ENCODE results near the gene HTT. TPM values are rescaled to one million over a fixed set of nuclear protein-coding genes. Genes with fewer than 3 reads are reported as not detected.

HTT gene
- total and polyA plus RNA-seq, 2 of the 8 experiments (the other 6 are each of a cell fraction or from before 2014, with no cell fraction given): 24.0 to 71.0 TPM

DNA sequence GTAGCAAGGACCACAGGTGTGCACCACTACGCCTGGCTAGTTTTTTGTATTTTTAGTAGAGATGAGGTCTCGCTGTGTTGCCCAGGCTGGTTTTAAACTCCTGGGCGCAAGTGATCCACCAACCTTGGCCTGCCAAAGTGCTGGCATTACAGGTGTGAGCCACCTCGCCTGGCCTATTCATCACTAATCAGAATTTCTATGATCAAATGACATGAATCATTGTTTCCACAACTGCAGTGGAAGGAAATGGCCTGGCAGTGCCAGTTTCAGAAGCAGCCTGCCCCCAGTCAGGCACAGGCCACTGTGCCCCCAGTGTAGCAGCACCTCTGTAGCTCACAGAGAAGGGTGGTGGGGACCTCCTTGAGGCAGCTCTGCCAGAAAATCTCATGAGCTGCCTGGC lies 108.5 kb downstream of the HTT start:
- peaks cover 2% of the 10 kb centered on the region; the same call in 1 of the 2 replicates for H3K79me1 ChIP-seq (ENCODE audit: low read depth, low read length)
- H3K23me2 ChIP-seq (ENCODE audit: low read depth, low read length): no peaks in the 10 kb centered on the region; the same call in none of the 2 replicates
- CTCF ChIA-PET (ENCODE audit: partially characterized antibody): interaction anchor here (0.6 kb wide), 1 partner anchor 151 kb away, joined by 3 read pairs; no protein-coding TSS in a partner anchor
- H2BK12ac ChIP-seq (ENCODE audit: low read depth, low read length): no peak overlapping the region
- no peak overlapping the region for H2BK20ac ChIP-seq (ENCODE audit: low read length)
- no peaks in the 10 kb centered on the region for H3K9me3 ChIP-seq (ENCODE audit: insufficient read depth in 2 of 2, low read depth in 1 of 2, low read length in 1 of 2)
- 85% methylated on average over 4 of the region's 4 CpGs; no CpG with 5 or more reads in 1 of the 2 experiments for WGBS, 2 experiments (ENCODE audit: extremely low coverage in 1 of 2, insufficient coverage in 1 of 2, insufficient read length in 1 of 2, insufficient replicate concordance in 2 of 2, low coverage in 1 of 2, low lambda C conversion rate in 2 of 2, missing lambda C conversion rate in 1 of 2)
- peaks cover 2 to 3% of the 10 kb centered on the region in 2 experiments for H4K20me1 ChIP-seq (replicated peaks in 1 of 2; ENCODE audit: control insufficient read depth in 1 of 2, insufficient read depth in 2 of 2, low read length in 2 of 2)
- no peak overlapping the region for H4K91ac ChIP-seq (replicated peaks; ENCODE audit: insufficient read length, low read length)
- no peak for TF ChIP-seq SIX5 (IDR thresholded peaks at IDR 0.05; ENCODE audit: low read depth, low read length)
- no peak for TF ChIP-seq TEAD4 (IDR thresholded peaks at IDR 0.05; ENCODE audit: low read depth, low read length)
- TF ChIP-seq GABPA (IDR thresholded peaks at IDR 0.05; ENCODE audit: borderline replicate concordance, insufficient read depth, low read length): no peak
- TF ChIP-seq, protein P1, sequence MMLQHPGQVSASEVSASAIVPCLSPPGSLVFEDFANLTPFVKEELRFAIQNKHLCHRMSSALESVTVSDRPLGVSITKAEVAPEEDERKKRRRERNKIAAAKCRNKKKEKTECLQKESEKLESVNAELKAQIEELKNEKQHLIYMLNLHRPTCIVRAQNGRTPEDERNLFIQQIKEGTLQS (IDR thresholded peaks at IDR 0.05; ENCODE audit: insufficient read depth, low read depth, low read length): no peak
- TF ChIP-seq SP2 (IDR thresholded peaks at IDR 0.05; ENCODE audit: low read length): no peak
- no peak for TF ChIP-seq MAX (IDR thresholded peaks at IDR 0.05)
- no peak overlapping the region for H4K8ac ChIP-seq (ENCODE audit: extremely low read depth, insufficient read depth, low read length)
- POLR2A ChIA-PET (ENCODE audit: partially characterized antibody): no interaction called here
- H3K4me2 ChIP-seq (ENCODE audit: insufficient read depth in 1 of 2, low read depth in 2 of 2, low read length in 2 of 2): no peak overlapping the region
- no peak overlapping the region for H3K18ac ChIP-seq (ENCODE audit: extremely low read depth, low read length)
- no peak overlapping the region for H2AK5ac ChIP-seq (ENCODE audit: low read depth, low read length)
- H2BK5ac ChIP-seq (ENCODE audit: low read depth, low read length): no peak overlapping the region
- no peak overlapping the region for H3K9ac ChIP-seq (replicated peaks in 1 of 4; ENCODE audit: extremely low read depth in 1 of 4, low read depth in 3 of 4, low read length in 3 of 4)
- H2BK15ac ChIP-seq (ENCODE audit: low read length): no peak overlapping the region
- H3K4ac ChIP-seq (replicated peaks; ENCODE audit: insufficient read length, low read depth, low read length): no peak overlapping the region
- H3K36me3 ChIP-seq (ENCODE audit: control insufficient read depth in 2 of 4, insufficient read depth in 4 of 4, low read length in 3 of 4): peaks cover 11 to 50% (median 41%) of the 10 kb centered on the region in 4 experiments
- H3K4me3 ChIP-seq (ENCODE audit: extremely low read depth in 1 of 4, insufficient read depth in 2 of 4, low read depth in 3 of 4, low read length in 4 of 4): no peak overlapping the region
- no peaks in the 10 kb centered on the region for H3K79me2 ChIP-seq (ENCODE audit: control insufficient read depth in 1 of 2, insufficient read depth in 2 of 2, low read length in 2 of 2)
- no peak overlapping the region for H4K5ac ChIP-seq (ENCODE audit: insufficient read length, low read depth, low read length)
- no peak overlapping the region for H3K23ac ChIP-seq (ENCODE audit: insufficient read length)
- no peak overlapping the region for H3K56ac ChIP-seq (replicated peaks; ENCODE audit: insufficient read length, low read depth, low read length)
- no peaks in the 10 kb centered on the region for H3K27me3 ChIP-seq (replicated peaks in 1 of 4; ENCODE audit: control insufficient read depth in 3 of 4, extremely low read depth in 1 of 4, insufficient read depth in 3 of 4, low read length in 3 of 4)
- H2AFZ ChIP-seq (ENCODE audit: low read length): no peak overlapping the region
- H3K4me1 ChIP-seq (replicated peaks in 1 of 4; ENCODE audit: control insufficient read depth in 3 of 4, insufficient read depth in 4 of 4, low read length in 3 of 4): no peaks in the 10 kb centered on the region
- no peak for DNase-seq (ENCODE audit: low read depth in 1 of 2, low spot score in 2 of 2)
- no peak for FAIRE-seq
- no peak overlapping the region for H3K14ac ChIP-seq (ENCODE audit: insufficient read length)
- H2BK120ac ChIP-seq (replicated peaks; ENCODE audit: low read depth, low read length): no peak overlapping the region
- H3K27ac ChIP-seq (ENCODE audit: low read depth, low read length): no peak overlapping the region
